ENCODE results near the gene TBL1Y.
"Not testable (repeated sequence)": the region's sequence is repeated elsewhere in the genome, so short reads cannot be mapped to it uniquely, and the experiment has no call there.

DNA sequence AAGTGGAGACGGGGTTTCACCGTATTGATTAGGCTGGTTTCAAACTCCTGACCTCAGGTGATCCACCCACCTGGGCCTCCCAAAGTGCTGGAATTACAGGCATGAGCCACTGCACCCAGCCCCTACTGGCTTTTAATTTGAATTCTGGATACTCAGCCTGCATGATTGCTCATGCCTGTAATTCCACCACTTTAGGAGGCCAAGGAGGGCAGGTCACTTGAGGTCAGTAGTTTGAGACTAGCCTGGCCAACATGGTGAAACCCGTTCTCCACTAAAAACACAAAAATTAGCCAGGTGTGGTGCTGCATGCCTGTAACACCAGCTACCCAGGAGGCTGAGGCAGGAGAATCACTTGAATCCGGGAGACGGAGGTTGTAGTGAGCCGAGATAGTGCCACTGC lies 2.5 kb upstream of the TBL1Y start:
- TF ChIP-seq, protein P1, sequence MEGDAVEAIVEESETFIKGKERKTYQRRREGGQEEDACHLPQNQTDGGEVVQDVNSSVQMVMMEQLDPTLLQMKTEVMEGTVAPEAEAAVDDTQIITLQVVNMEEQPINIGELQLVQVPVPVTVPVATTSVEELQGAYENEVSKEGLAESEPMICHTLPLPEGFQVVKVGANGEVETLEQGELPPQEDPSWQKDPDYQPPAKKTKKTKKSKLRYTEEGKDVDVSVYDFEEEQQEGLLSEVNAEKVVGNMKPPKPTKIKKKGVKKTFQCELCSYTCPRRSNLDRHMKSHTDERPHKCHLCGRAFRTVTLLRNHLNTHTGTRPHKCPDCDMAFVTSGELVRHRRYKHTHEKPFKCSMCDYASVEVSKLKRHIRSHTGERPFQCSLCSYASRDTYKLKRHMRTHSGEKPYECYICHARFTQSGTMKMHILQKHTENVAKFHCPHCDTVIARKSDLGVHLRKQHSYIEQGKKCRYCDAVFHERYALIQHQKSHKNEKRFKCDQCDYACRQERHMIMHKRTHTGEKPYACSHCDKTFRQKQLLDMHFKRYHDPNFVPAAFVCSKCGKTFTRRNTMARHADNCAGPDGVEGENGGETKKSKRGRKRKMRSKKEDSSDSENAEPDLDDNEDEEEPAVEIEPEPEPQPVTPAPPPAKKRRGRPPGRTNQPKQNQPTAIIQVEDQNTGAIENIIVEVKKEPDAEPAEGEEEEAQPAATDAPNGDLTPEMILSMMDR (IDR thresholded peaks at IDR 0.05; ENCODE audit: insufficient read depth, low read length, poor library complexity, severe bottlenecking): not testable (repeated sequence)
- not testable (repeated sequence) for TF ChIP-seq EZH2phosphoT487 (conservative IDR thresholded peaks at IDR 0.05; ENCODE audit: low read length)

Measured in SU-DHL-6 (cell line).